HepG2 (cell line): ENCODE data around the gene ALPL. TPM values are rescaled to one million over a fixed set of nuclear protein-coding genes. Genes with fewer than 3 reads are reported as not detected.

Experiments used
- ATAC-seq: fragments of 200-7000 bp; cut with Tn5 transposase; 3 replicates; pipeline ENCODE4 v1.9.1; 2020; ENCODE audit warnings: mild to moderate bottlenecking, moderate library complexity
- BruUV-seq: library from RNA; stranded (reverse); fragments of 400-500 nt; replicated peaks from 2 replicates; lab custom pipeline; 2021; lab: Mats Ljungman, UMichigan
- CTCF ChIA-PET: fragments of 300-600 bp; formaldehyde crosslinking; extraction: SDS; loops from one replicate; lab custom pipeline; 2021; ENCODE audit warnings: low total read pairs, inconsistent platforms, low intra/inter-chr PET ratio; lab: Yijun Ruan, JAX
- POLR2A ChIA-PET: fragments of 350-600 bp; sonication (Branson Sonifier 250); formaldehyde crosslinking; loops from one replicate; lab custom pipeline; 2020; ENCODE audit warnings: antibody characterized with exemption, inconsistent platforms; lab: Yijun Ruan, JAX
- DNase-seq: peaks from one replicate; pipeline ENCODE4 v3.0.0-alpha.2; 2015; ENCODE audit warnings: low spot score
- FAIRE-seq: peaks from 3 replicates; lab custom pipeline; 2011; peaks lifted over from hg19 to GRCh38; lab: Jason Lieb, UNC
- H2AFZ ChIP-seq: one replicate; pipeline ENCODE4 v1.6.1; 2011; ENCODE audit warnings: low read length, inconsistent platforms
- H3K27ac ChIP-seq: fragments of 300-600 bp; 3 replicates; pipeline ENCODE4 v1.8.0; 2011; ENCODE audit warnings: mixed run types, mild to moderate bottlenecking, mixed read lengths, low read length, inconsistent platforms; ENCODE audit not compliant: insufficient read depth; ENCODE audit errors: extremely low read length
- H3K27me3 ChIP-seq, 2 experiments: fragments of 200-600 bp in 1 of 2; 2 replicates in 1 of 2; 3 replicates in 1 of 2; pipeline versions ENCODE4 v1.6.0 to v1.8.0; 2011; ENCODE audit warnings: low read length in 2 of 2, mild to moderate bottlenecking in 2 of 2, moderate library complexity in 2 of 2, inconsistent platforms in 1 of 2; ENCODE audit not compliant: insufficient read depth in 2 of 2, control insufficient read depth in 1 of 2
- H3K36me3 ChIP-seq, 2 experiments: fragments of 200-600 bp in 1 of 2; replicated peaks in 1 of 2; 2 replicates in 1 of 2; 3 replicates in 1 of 2; pipeline versions ENCODE4 v1.5.1 to v1.8.0; 2011; ENCODE audit warnings: low read length in 2 of 2, inconsistent platforms in 1 of 2; ENCODE audit not compliant: insufficient read depth in 2 of 2, control insufficient read depth in 1 of 2
- H3K4me1 ChIP-seq: 2 replicates; pipeline ENCODE4 v1.5.1; 2012; ENCODE audit warnings: low read length, inconsistent platforms; ENCODE audit not compliant: insufficient read depth
- H3K4me2 ChIP-seq: 2 replicates; pipeline ENCODE4 v1.6.0; 2011; ENCODE audit warnings: low read depth, low read length, inconsistent platforms
- H3K4me3 ChIP-seq, 3 experiments: fragments of 200-600 bp in 1 of 3; sonication (generic), shearing (Covaris generic) in 1 of 3; replicated peaks in 1 of 3; 2 replicates each; pipeline ENCODE4 v1.5.1; 2011 to 2016; ENCODE audit warnings: low read length in 3 of 3, inconsistent platforms in 2 of 3, low read depth in 2 of 3, mild to moderate bottlenecking in 2 of 3, control low read depth in 1 of 3, mixed read lengths in 1 of 3; ENCODE audit not compliant: insufficient read depth in 1 of 3
- H3K79me2 ChIP-seq: one replicate; pipeline ENCODE4 v1.6.1; 2011; ENCODE audit warnings: low read length, inconsistent platforms; ENCODE audit not compliant: insufficient read depth
- H3K9ac ChIP-seq: 2 replicates; pipeline ENCODE4 v1.6.0; 2011; ENCODE audit warnings: mild to moderate bottlenecking, low read depth, low read length, inconsistent platforms; ENCODE audit not compliant: insufficient read depth
- H3K9me3 ChIP-seq: 2 replicates; pipeline ENCODE4 v1.5.1; 2012; ENCODE audit warnings: mild to moderate bottlenecking, low read length
- H4K20me1 ChIP-seq: 2 replicates; pipeline ENCODE4 v1.6.0; 2011; ENCODE audit warnings: inconsistent platforms, mild to moderate bottlenecking, low read length, moderate library complexity; ENCODE audit not compliant: insufficient read depth
- DZIP1 ChIP-seq: sonication (generic); formaldehyde crosslinking; IDR thresholded peaks from 2 replicates; pipeline ENCODE4 v1.5.0; 2020; ENCODE audit warnings: mild to moderate bottlenecking, missing genetic modification reagents
- FOXO4 ChIP-seq: sonication (generic); formaldehyde crosslinking; conservative IDR thresholded peaks from 2 replicates; pipeline ENCODE4 v1.8.1; 2023; ENCODE audit warnings: missing genetic modification reagents
- KMT2A ChIP-seq: sonication (generic); formaldehyde crosslinking; IDR thresholded peaks from 2 replicates; pipeline ENCODE4 v1.4.0; 2020; ENCODE audit warnings: missing genetic modification reagents
- MAZ ChIP-seq, 2 experiments: sonication (generic) in 1 of 2; formaldehyde crosslinking in 1 of 2; IDR thresholded peaks; 2 replicates each; pipeline versions ENCODE4 v1.5.0 to v1.6.1; 2012 to 2020; ENCODE audit warnings: low read depth in 2 of 2, mild to moderate bottlenecking in 2 of 2, borderline replicate concordance in 1 of 2, improper control_type of control experiment in 1 of 2, low read length in 1 of 2, missing genetic modification reagents in 1 of 2, moderate library complexity in 1 of 2
- SALL1 ChIP-seq: sonication (generic); formaldehyde crosslinking; IDR thresholded peaks from 2 replicates; pipeline ENCODE4 v1.8.0; 2022; ENCODE audit warnings: mild to moderate bottlenecking, missing genetic modification reagents
- ZNF230 ChIP-seq: sonication (generic); formaldehyde crosslinking; IDR thresholded peaks from 2 replicates; pipeline ENCODE4 v1.4.0; 2020; ENCODE audit warnings: mild to moderate bottlenecking, missing genetic modification reagents
- ZNF276 ChIP-seq: sonication (generic); formaldehyde crosslinking; IDR thresholded peaks from 2 replicates; pipeline ENCODE4 v1.4.0; 2020; ENCODE audit warnings: mild to moderate bottlenecking, low read depth, missing genetic modification reagents
- ZNF33A ChIP-seq: sonication (generic); formaldehyde crosslinking; IDR thresholded peaks from 2 replicates; pipeline ENCODE4 v1.5.1; 2020; ENCODE audit warnings: missing genetic modification reagents, mild to moderate bottlenecking, moderate library complexity, borderline replicate concordance
- ZNF556 ChIP-seq: sonication (generic); formaldehyde crosslinking; IDR thresholded peaks from 2 replicates; pipeline ENCODE4 v1.4.0; 2020; ENCODE audit warnings: mild to moderate bottlenecking, missing genetic modification reagents, borderline replicate concordance
- WGBS: methylation state at CpG from one replicate; pipeline ENCODE4 v1.1.6; 2017; ENCODE audit warnings: low lambda C conversion rate; 5-methylcytosine and 5-hydroxymethylcytosine counted together
- in situ Hi-C: cut with HindIII; loops from 2 replicates; pipeline ENCODE4 v1.10.0; 2017; ENCODE audit warnings: low pct_unique_long_range_greater_than_20kb; ENCODE audit not compliant: extremely low pct_ligation_motif_present
- intact Hi-C: fragments of 100-400 bp; cut with micrococcal nuclease; formaldehyde crosslinking; loops from one replicate; pipeline ENCODE4 v1.10.0; 2022; ENCODE audit not compliant: unreplicated experiment
- polyA plus RNA-seq, 8 experiments: library from polyadenylated mRNA; depleted of rRNA in 3 of 8; stranded (reverse) in 7 of 8; unstranded in 1 of 8; fragments of >200 nt; fragmentation: Illumina TruSeq in 4 of 8; extraction: Trizol in 4 of 8; gene quantifications; 2 replicates each; pipeline versions ENCODE4 v1.2.1 to v1.2.3, GENCODE V29; 2011 to 2016; ENCODE audit warnings: low read depth in 4 of 8, missing spikeins in 1 of 8, mixed read lengths in 1 of 8; ENCODE audit not compliant: insufficient read depth in 1 of 8
- total RNA-seq, 5 experiments: library from RNA; depleted of rRNA; stranded (reverse); fragments of >200 nt; fragmentation: Illumina TruSeq; extraction: Trizol; gene quantifications; 2 replicates each; pipeline ENCODE4 v1.2.3, GENCODE V29; 2016; ENCODE audit warnings: low read depth in 1 of 5

ALPL gene
- total and polyA plus RNA-seq, 2 of the 13 experiments (the other 11 are each of a cell fraction or from before 2014, with no cell fraction given): 0.12 TPM; not detected in 1

GRCh38 chr1:21601278-21602048 is 92.2 kb downstream of the ALPL start:
- H3K27ac ChIP-seq: no peak overlapping the region
- CTCF ChIA-PET: no interaction called here
- peaks cover 4 to 8% of the 10 kb centered on the region in 2 experiments; a peak in 2 of 5 replicates for H3K36me3 ChIP-seq
- no peaks in the 10 kb centered on the region for H4K20me1 ChIP-seq
- TF ChIP-seq ZNF230 (CRISPR knock-in tag) (no peak), FOXO4 (CRISPR knock-in tag) (no peak), DZIP1 (CRISPR knock-in tag) (no peak), ZNF556 (CRISPR knock-in tag) (no peak), SALL1 (no peak), MAZ (IDR thresholded peaks at IDR 0.05; ENCODE audit: borderline replicate concordance, low read depth, low read length) (no peak), MAZ (CRISPR knock-in tag; IDR thresholded peaks at IDR 0.05; ENCODE audit: low read depth) (no peak), KMT2A (no peak), ZNF276 (CRISPR knock-in tag) (no peak), ZNF33A (CRISPR knock-in tag) (no peak)
- TF ChIP-seq, all 625 proteins: peak for 0
- no peak for ATAC-seq
- Histone ChIP-seq H3K9me3 (no peaks in the 10 kb centered on the region), H3K4me3 (no peak overlapping the region), H3K4me1 (no peaks in the 10 kb centered on the region), H3K9ac (no peak overlapping the region), H3K4me2 (no peak overlapping the region), H3K27me3 (no peaks in the 10 kb centered on the region), H3K79me2 (no peaks in the 10 kb centered on the region), H2AFZ (no peak overlapping the region)
- no TSS peak for BruUV-seq
- POLR2A ChIA-PET: no interaction called here
- FAIRE-seq: no peak
- WGBS: 98% methylated on average over 15 of the region's 30 CpGs
- in situ Hi-C loops: no loop called here
- DNase-seq: no peak
- intact Hi-C loops: no loop called here
